K562 (cell line): ENCODE measurements around the gene MPIG6B. TPM values are rescaled to one million over a fixed set of nuclear protein-coding genes. Genes with fewer than 3 reads are reported as not detected.

Experiments used
- GABPA ChIP-seq: fragments of 200-800 bp; sonication (Bioruptor generic); conservative IDR thresholded peaks from 2 replicates; pipeline ENCODE4 v1.6.1; 2016; ENCODE audit warnings: low read depth, missing genetic modification characterization, missing compliant biosample characterization
- HDAC3 ChIP-seq: fragments of 450-650 bp; IDR thresholded peaks from 2 replicates; pipeline ENCODE4 v1.6.1; 2018; ENCODE audit warnings: borderline replicate concordance, mild to moderate bottlenecking, moderate library complexity; ENCODE audit not compliant: partially characterized antibody
- HIVEP1 ChIP-seq: fragments of 250-450 bp; sonication (Bioruptor Pico); IDR thresholded peaks from 2 replicates; pipeline ENCODE4 v1.4.0; 2020; ENCODE audit warnings: mild to moderate bottlenecking
- HMG20A ChIP-seq: fragments of 450-650 bp; formaldehyde crosslinking; conservative IDR thresholded peaks from 2 replicates; pipeline ENCODE4 v1.4.0; 2020; ENCODE audit warnings: mild to moderate bottlenecking, mixed read lengths
- NR4A1 ChIP-seq, 2 experiments: fragments of 250-450 bp in 1 of 2; fragments of 450-650 bp in 1 of 2; sonication (Bioruptor Pico) in 1 of 2; IDR thresholded peaks; 2 replicates each; pipeline versions ENCODE4 v1.4.0 to v1.6.1; 2016 to 2020; ENCODE audit warnings: mild to moderate bottlenecking in 2 of 2, missing compliant biosample characterization in 1 of 2, missing genetic modification characterization in 1 of 2, moderate library complexity in 1 of 2
- RFX7 ChIP-seq: fragments of 250-450 bp; sonication (Bioruptor Pico); IDR thresholded peaks from 2 replicates; pipeline ENCODE4 v1.5.1; 2021; ENCODE audit warnings: mild to moderate bottlenecking
- SNIP1 ChIP-seq: fragments of 450-650 bp; IDR thresholded peaks from 2 replicates; pipeline ENCODE4 v1.7.1; 2017; ENCODE audit warnings: low read depth, mild to moderate bottlenecking
- TBL1XR1 ChIP-seq, 2 experiments: IDR thresholded peaks; 2 replicates each; pipeline ENCODE4 v1.6.1; 2012; ENCODE audit warnings: improper control_type of control experiment in 2 of 2, low read length in 2 of 2, mild to moderate bottlenecking in 1 of 2
- TCF7L2 ChIP-seq: fragments of 150-350 bp; IDR thresholded peaks from 2 replicates; pipeline ENCODE4 v1.6.1; 2016; ENCODE audit warnings: low read depth, mild to moderate bottlenecking, low read length, moderate library complexity
- XRCC4 ChIP-seq: IDR thresholded peaks from one replicate; pipeline ENCODE4 v1.6.1; 2011; ENCODE audit not compliant: insufficient read depth, insufficient read length; ENCODE audit errors: extremely low read depth
- ZNF3 ChIP-seq: fragments of 250-450 bp; sonication (Bioruptor Pico); IDR thresholded peaks from 2 replicates; pipeline ENCODE4 v1.5.0; 2021; ENCODE audit warnings: mild to moderate bottlenecking, moderate library complexity
- ZNF778 ChIP-seq: fragments of 450-650 bp; formaldehyde crosslinking; IDR thresholded peaks from 2 replicates; pipeline ENCODE4 v1.4.0; 2020; ENCODE audit warnings: mild to moderate bottlenecking, moderate library complexity
- ZNF780A ChIP-seq: fragments of 250-450 bp; sonication (Bioruptor Pico); IDR thresholded peaks from 2 replicates; pipeline ENCODE4 v1.5.0; 2021; ENCODE audit warnings: mild to moderate bottlenecking
- polyA plus RNA-seq, 8 experiments: library from polyadenylated mRNA; depleted of rRNA in 4 of 8; stranded (reverse) in 5 of 8; unstranded in 3 of 8; fragments of >200 nt; fragmentation: Nextera tagmentation in 2 of 8; fragmentation: Illumina TruSeq in 1 of 8; extraction: Ambion mirVana in 2 of 8; extraction: Trizol in 1 of 8; gene quantifications; 2 replicates each; pipeline versions ENCODE4 v1.2.1 to v1.2.3, GENCODE V29; 2011 to 2014; ENCODE audit warnings: inconsistent platforms in 1 of 8, missing spikeins in 1 of 8
- total RNA-seq, 7 experiments: library from RNA; depleted of rRNA in 6 of 7; stranded (reverse); fragments of >200 nt in 6 of 7; fragmentation: Illumina TruSeq in 2 of 7; extraction: Trizol in 2 of 7; gene quantifications; 2 replicates each; pipeline versions ENCODE4 v1.2.1 to v1.2.3, GENCODE V29; 2011 to 2021; ENCODE audit warnings: low replicate concordance in 1 of 7
- TF ChIP-seq, protein P1 (sequence below): sonication (generic); formaldehyde crosslinking; IDR thresholded peaks from 2 replicates; pipeline ENCODE4 v1.8.0; 2022; ENCODE audit warnings: mild to moderate bottlenecking, missing genetic modification reagents
- TF ChIP-seq, protein P2 (sequence below): fragments of 450-650 bp; IDR thresholded peaks from 2 replicates; pipeline ENCODE4 v1.6.1; 2016; ENCODE audit warnings: borderline replicate concordance
- TF ChIP-seq, protein P3 (sequence below): IDR thresholded peaks from 3 replicates; pipeline ENCODE4 v1.6.1; 2011; ENCODE audit warnings: borderline replicate concordance, mild to moderate bottlenecking, moderate library complexity; ENCODE audit not compliant: insufficient read length; ENCODE audit errors: extremely low read depth
- TF ChIP-seq, protein P4 (sequence below), 2 experiments: fragments of 450-650 bp; conservative IDR thresholded peaks; 2 replicates each; pipeline ENCODE4 v1.6.1; 2017; ENCODE audit warnings: mild to moderate bottlenecking in 2 of 2, moderate library complexity in 2 of 2

MPIG6B gene
- total and polyA plus RNA-seq, 9 of the 15 experiments (the other 6 are each of a cell fraction or from before 2014, with no cell fraction given) = 0.11 to 1.2 (median 0.28) TPM; not detected in 1

DNA sequence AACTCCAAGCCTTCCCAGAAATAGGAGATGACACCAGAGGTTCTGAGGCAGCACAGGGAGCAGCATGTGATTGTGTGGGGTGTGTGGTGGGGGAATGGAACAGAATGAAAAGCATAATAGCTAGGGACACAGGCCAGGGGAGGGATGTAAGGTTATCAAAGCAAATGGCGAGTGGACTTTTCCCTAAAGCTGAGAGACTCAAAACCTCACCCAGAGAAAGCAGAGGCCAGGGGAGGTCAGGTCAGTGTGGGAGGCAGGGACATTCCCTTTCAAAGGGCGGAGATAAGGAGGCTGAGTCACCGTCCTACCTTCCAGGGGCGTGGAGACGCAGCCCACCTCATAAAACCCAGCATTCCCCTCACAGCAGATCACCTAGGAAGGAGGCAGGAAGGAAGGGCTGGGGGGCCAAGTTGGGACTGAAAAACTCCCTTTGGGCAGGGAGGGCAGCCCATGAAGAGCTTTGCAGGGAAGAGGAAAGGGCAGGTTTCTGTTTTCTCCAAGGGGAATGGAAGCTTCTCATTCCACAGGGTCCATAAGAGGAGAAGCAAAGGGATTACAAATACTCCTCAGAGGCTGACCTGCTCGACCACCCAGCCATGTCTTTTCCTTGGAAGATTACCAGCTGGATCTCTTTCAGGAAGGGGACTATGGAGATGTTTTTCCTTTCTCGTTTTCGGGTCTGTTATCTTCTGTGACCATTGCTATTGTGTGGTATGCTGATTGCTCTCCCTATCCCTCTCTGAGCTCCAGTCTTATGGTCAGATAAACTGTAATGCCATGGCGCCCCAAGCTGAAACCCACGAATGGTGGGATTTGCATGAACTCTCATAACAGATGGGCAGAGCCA is 32.7 kb upstream of the MPIG6B start (continued):
- TF ChIP-seq GABPA (tag) (0 out of 2 replicates have a peak, but pooled peaks have one; percentile 25), RFX7 (CRISPR knock-in tag) (no peak), TCF7L2 (no peak; the same call in 1 of the 2 replicates), HIVEP1 (CRISPR knock-in tag) (0 out of 2 replicates have a peak, but pooled peaks have one; percentile 48), ZNF3 (CRISPR knock-in tag) (0 out of 2 replicates have a peak, but pooled peaks have one; percentile 53), HMG20A (CRISPR knock-in tag) (no peak), TBL1XR1 (IDR thresholded peaks at IDR 0.05; ENCODE audit: low read length in 2 of 2) (peak in 1 of 2 experiments; percentile 92; a peak in 3 of 4 replicates), ZNF778 (CRISPR knock-in tag) (no peak), ZNF780A (peak; percentile 38; the same call in 1 of the 2 replicates), SNIP1 (no peak), HDAC3 (no peak), NR4A1 (CRISPR knock-in tag; IDR thresholded peaks at IDR 0.05) (peak; percentile 69; the same call in 1 of the 2 replicates), NR4A1 (tag; IDR thresholded peaks at IDR 0.05) (peak; percentile 79), XRCC4 (no peak)
- TF ChIP-seq, protein P1, sequence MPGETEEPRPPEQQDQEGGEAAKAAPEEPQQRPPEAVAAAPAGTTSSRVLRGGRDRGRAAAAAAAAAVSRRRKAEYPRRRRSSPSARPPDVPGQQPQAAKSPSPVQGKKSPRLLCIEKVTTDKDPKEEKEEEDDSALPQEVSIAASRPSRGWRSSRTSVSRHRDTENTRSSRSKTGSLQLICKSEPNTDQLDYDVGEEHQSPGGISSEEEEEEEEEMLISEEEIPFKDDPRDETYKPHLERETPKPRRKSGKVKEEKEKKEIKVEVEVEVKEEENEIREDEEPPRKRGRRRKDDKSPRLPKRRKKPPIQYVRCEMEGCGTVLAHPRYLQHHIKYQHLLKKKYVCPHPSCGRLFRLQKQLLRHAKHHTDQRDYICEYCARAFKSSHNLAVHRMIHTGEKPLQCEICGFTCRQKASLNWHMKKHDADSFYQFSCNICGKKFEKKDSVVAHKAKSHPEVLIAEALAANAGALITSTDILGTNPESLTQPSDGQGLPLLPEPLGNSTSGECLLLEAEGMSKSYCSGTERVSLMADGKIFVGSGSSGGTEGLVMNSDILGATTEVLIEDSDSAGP = no peak
- TF ChIP-seq, protein P2, sequence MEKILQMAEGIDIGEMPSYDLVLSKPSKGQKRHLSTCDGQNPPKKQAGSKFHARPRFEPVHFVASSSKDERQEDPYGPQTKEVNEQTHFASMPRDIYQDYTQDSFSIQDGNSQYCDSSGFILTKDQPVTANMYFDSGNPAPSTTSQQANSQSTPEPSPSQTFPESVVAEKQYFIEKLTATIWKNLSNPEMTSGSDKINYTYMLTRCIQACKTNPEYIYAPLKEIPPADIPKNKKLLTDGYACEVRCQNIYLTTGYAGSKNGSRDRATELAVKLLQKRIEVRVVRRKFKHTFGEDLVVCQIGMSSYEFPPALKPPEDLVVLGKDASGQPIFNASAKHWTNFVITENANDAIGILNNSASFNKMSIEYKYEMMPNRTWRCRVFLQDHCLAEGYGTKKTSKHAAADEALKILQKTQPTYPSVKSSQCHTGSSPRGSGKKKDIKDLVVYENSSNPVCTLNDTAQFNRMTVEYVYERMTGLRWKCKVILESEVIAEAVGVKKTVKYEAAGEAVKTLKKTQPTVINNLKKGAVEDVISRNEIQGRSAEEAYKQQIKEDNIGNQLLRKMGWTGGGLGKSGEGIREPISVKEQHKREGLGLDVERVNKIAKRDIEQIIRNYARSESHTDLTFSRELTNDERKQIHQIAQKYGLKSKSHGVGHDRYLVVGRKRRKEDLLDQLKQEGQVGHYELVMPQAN = peak; percentile 28
- TF ChIP-seq, protein P3, sequence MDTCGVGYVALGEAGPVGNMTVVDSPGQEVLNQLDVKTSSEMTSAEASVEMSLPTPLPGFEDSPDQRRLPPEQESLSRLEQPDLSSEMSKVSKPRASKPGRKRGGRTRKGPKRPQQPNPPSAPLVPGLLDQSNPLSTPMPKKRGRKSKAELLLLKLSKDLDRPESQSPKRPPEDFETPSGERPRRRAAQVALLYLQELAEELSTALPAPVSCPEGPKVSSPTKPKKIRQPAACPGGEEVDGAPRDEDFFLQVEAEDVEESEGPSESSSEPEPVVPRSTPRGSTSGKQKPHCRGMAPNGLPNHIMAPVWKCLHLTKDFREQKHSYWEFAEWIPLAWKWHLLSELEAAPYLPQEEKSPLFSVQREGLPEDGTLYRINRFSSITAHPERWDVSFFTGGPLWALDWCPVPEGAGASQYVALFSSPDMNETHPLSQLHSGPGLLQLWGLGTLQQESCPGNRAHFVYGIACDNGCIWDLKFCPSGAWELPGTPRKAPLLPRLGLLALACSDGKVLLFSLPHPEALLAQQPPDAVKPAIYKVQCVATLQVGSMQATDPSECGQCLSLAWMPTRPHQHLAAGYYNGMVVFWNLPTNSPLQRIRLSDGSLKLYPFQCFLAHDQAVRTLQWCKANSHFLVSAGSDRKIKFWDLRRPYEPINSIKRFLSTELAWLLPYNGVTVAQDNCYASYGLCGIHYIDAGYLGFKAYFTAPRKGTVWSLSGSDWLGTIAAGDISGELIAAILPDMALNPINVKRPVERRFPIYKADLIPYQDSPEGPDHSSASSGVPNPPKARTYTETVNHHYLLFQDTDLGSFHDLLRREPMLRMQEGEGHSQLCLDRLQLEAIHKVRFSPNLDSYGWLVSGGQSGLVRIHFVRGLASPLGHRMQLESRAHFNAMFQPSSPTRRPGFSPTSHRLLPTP = no peak
- TF ChIP-seq, protein P4, sequence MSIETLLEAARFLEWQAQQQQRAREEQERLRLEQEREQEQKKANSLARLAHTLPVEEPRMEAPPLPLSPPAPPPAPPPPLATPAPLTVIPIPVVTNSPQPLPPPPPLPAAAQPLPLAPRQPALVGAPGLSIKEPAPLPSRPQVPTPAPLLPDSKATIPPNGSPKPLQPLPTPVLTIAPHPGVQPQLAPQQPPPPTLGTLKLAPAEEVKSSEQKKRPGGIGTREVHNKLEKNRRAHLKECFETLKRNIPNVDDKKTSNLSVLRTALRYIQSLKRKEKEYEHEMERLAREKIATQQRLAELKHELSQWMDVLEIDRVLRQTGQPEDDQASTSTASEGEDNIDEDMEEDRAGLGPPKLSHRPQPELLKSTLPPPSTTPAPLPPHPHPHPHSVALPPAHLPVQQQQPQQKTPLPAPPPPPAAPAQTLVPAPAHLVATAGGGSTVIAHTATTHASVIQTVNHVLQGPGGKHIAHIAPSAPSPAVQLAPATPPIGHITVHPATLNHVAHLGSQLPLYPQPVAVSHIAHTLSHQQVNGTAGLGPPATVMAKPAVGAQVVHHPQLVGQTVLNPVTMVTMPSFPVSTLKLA (conservative IDR thresholded peaks at IDR 0.05) = peak in 1 of 2 experiments; percentile 87; a peak in 2 of 4 replicates
